Stimulated activated CD8-positive, alpha-beta memory T cell treated with anti-CD3 and anti-CD28 coated beads, Interleukin-4, amount 100 ng/mL, for 48 hours (primary cell): Measurements from ENCODE around the gene POLD4.
A peak's percentile ranks its signal among the peaks of the same experiment; 100 is the strongest.

Source experiments
- DNase-seq: peaks from one replicate; pipeline ENCODE4 v3.0.0-alpha.2; 2020

POLD4 gene

GRCh38 chr11:67370351-67371076 lies 17.2 kb upstream of the POLD4 start:
- DNase-seq = no peak

GRCh38 chr11:67369801-67370284 lies 16.5 kb upstream of the POLD4 start:
- no peak for DNase-seq

- DNase-seq = no peak
Observed at GRCh38 chr11:67369275-67369674, 15.9 kb upstream of the POLD4 start.

GRCh38 chr11:67368621-67369020 lies 15.3 kb upstream of the POLD4 start:
- DNase-seq = peak; percentile 61

GRCh38 chr11:67367761-67368227 lies 14.4 kb upstream of the POLD4 start:
- DNase-seq = no peak

GRCh38 chr11:67366961-67367760 lies 13.8 kb upstream of the POLD4 start:
- no peak for DNase-seq

GRCh38 chr11:67366546-67366945 lies 13.2 kb upstream of the POLD4 start:
- no peak for DNase-seq

- no peak for DNase-seq
Observed at GRCh38 chr11:67365736-67366444, 12.5 kb upstream of the POLD4 start.

GRCh38 chr11:67364783-67365722 lies 11.7 kb upstream of the POLD4 start:
- no peak for DNase-seq

GRCh38 chr11:67364169-67364568 lies 10.8 kb upstream of the POLD4 start:
- no peak for DNase-seq

GRCh38 chr11:67357831-67358670 lies 4.7 kb upstream of the POLD4 start:
- DNase-seq = no peak

- DNase-seq = peak; percentile 79
Observed at GRCh38 chr11:67356864-67357561, 3.7 kb upstream of the POLD4 start.

- DNase-seq = no peak
Observed at GRCh38 chr11:67356387-67356863, 3.1 kb upstream of the POLD4 start.

GRCh38 chr11:67355794-67356386 lies 2.5 kb upstream of the POLD4 start:
- no peak for DNase-seq

GRCh38 chr11:67355023-67355793 lies 1.9 kb upstream of the POLD4 start:
- DNase-seq = no peak

- DNase-seq = no peak
Observed at GRCh38 chr11:67354075-67355022, 1.0 kb upstream of the POLD4 start.

GRCh38 chr11:67352546-67353316 lies 615 bp downstream of the POLD4 start:
- DNase-seq = no peak
